ENCODE results near the gene ADGRB2.

DNA sequence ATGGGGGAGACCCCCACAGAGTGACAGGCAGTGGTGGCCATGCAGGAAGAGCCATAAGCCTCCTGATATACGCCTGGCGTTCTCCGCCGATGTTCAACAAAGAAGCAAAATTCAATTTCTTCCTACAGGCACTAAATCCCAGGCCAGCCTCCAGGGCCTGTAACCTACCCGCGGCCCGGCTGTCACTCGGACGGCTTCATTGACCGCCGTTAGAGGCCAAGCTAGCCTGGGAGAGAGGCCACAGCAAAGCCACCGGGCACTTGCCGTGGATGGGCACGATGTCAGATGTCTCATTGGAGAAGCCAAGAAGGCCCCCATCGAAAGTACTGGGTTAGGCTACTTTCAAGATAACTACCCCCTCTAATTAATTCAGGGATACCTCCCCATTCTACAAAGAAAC, 9.7 kb downstream of the ADGRB2 start:
- TF ChIP-seq, protein P1, sequence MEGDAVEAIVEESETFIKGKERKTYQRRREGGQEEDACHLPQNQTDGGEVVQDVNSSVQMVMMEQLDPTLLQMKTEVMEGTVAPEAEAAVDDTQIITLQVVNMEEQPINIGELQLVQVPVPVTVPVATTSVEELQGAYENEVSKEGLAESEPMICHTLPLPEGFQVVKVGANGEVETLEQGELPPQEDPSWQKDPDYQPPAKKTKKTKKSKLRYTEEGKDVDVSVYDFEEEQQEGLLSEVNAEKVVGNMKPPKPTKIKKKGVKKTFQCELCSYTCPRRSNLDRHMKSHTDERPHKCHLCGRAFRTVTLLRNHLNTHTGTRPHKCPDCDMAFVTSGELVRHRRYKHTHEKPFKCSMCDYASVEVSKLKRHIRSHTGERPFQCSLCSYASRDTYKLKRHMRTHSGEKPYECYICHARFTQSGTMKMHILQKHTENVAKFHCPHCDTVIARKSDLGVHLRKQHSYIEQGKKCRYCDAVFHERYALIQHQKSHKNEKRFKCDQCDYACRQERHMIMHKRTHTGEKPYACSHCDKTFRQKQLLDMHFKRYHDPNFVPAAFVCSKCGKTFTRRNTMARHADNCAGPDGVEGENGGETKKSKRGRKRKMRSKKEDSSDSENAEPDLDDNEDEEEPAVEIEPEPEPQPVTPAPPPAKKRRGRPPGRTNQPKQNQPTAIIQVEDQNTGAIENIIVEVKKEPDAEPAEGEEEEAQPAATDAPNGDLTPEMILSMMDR (conservative IDR thresholded peaks at IDR 0.05 in 1 of 2, IDR thresholded peaks at IDR 0.05 in 1 of 2; ENCODE audit: extremely low read depth in 1 of 2, insufficient read depth in 1 of 2, low read depth in 1 of 2, low read length in 2 of 2): no peak
- TF ChIP-seq EZH2 (IDR thresholded peaks at IDR 0.05; ENCODE audit: borderline replicate concordance, low read length): no peak

All from mammary epithelial cell (primary cell).